Fibroblast of lung (primary cell): Measurements from ENCODE around the gene LYL1. TPM values are rescaled to one million over a fixed set of nuclear protein-coding genes. Genes with fewer than 3 reads are reported as not detected.

ENCODE experiments used
- DNase-seq, 2 donors: peaks; one replicate each; pipeline versions ENCODE4 v3.0.0 to v3.0.0-alpha.2; 2010; ENCODE audit warnings: low read depth in 2 of 2
- H2AFZ ChIP-seq: 2 replicates; pipeline ENCODE4 v1.5.1; 2012; ENCODE audit warnings: low read length, control low read depth, inconsistent platforms
- H3K27ac ChIP-seq: 2 replicates; pipeline ENCODE4 v1.5.1; 2011; ENCODE audit warnings: low read length, control low read depth; ENCODE audit not compliant: insufficient read depth
- H3K27me3 ChIP-seq: 2 replicates; pipeline ENCODE4 v1.5.1; 2011; ENCODE audit warnings: mild to moderate bottlenecking, low read length; ENCODE audit not compliant: control insufficient read depth, insufficient read depth
- H3K36me3 ChIP-seq: 2 replicates; pipeline ENCODE4 v1.5.1; 2011; ENCODE audit warnings: low read length; ENCODE audit not compliant: control insufficient read depth, insufficient read depth
- H3K4me1 ChIP-seq: 2 replicates; pipeline ENCODE4 v1.5.1; 2011; ENCODE audit warnings: low read length; ENCODE audit not compliant: control insufficient read depth, insufficient read depth; ENCODE audit errors: extremely low read depth
- H3K4me2 ChIP-seq: 2 replicates; pipeline ENCODE4 v1.5.1; 2011; ENCODE audit warnings: low read length, control low read depth; ENCODE audit not compliant: insufficient read depth; ENCODE audit errors: extremely low read depth
- H3K4me3 ChIP-seq, 4 experiments: fragments of 200-600 bp in 1 of 4; sonication (generic) in 1 of 4; replicated peaks in 1 of 4; 2 replicates each; pipeline ENCODE4 v1.5.1; 2011 to 2016; ENCODE audit warnings: low read length in 4 of 4, low read depth in 3 of 4, mild to moderate bottlenecking in 3 of 4, control low read depth in 2 of 4, inconsistent platforms in 1 of 4, mixed read lengths in 1 of 4; ENCODE audit not compliant: insufficient read depth in 1 of 4; ENCODE audit errors: control extremely low read depth in 1 of 4
- H3K79me2 ChIP-seq: 2 replicates; pipeline ENCODE4 v1.5.1; 2012; ENCODE audit warnings: mild to moderate bottlenecking, low read length, inconsistent platforms; ENCODE audit not compliant: control insufficient read depth, insufficient read depth
- H3K9ac ChIP-seq: 2 replicates; pipeline ENCODE4 v1.5.1; 2011; ENCODE audit warnings: mild to moderate bottlenecking, low read length, control low read depth; ENCODE audit not compliant: insufficient read depth
- H3K9me3 ChIP-seq: 2 replicates; pipeline ENCODE4 v1.5.1; 2012; ENCODE audit warnings: low read depth, low read length; ENCODE audit not compliant: control insufficient read depth, insufficient read depth
- H4K20me1 ChIP-seq: 2 replicates; pipeline ENCODE4 v1.5.1; 2011; ENCODE audit warnings: low read length; ENCODE audit not compliant: control insufficient read depth, insufficient read depth; ENCODE audit errors: extremely low read depth
- EZH2 ChIP-seq: IDR thresholded peaks from 2 replicates; pipeline ENCODE4 v1.5.1; 2012; ENCODE audit warnings: low read length, control low read depth, mild to moderate bottlenecking; ENCODE audit errors: missing control alignments
- polyA plus RNA-seq, 2 donors: library from polyadenylated mRNA; depleted of rRNA in 1 of 2; stranded (reverse) in 1 of 2; unstranded in 1 of 2; fragments of >200 nt; gene quantifications; 2 replicates each; pipeline ENCODE4 v1.2.1, GENCODE V29; 2011 to 2012; ENCODE audit warnings: missing spikeins in 1 of 2
- total RNA-seq: library from RNA; depleted of rRNA; stranded (reverse); fragments of >200 nt; gene quantifications from 2 replicates; pipeline ENCODE4 v1.2.1, GENCODE V29; 2014
- TF ChIP-seq, protein P1 (sequence below), 2 donors: IDR thresholded peaks in 1 of 2; conservative IDR thresholded peaks in 1 of 2; 1 replicate in 1 of 2; 2 replicates in 1 of 2; pipeline ENCODE4 v1.5.1; 2011 to 2012; ENCODE audit warnings: low read length in 2 of 2, control low read depth in 1 of 2, inconsistent platforms in 1 of 2, low read depth in 1 of 2, mild to moderate bottlenecking in 1 of 2

Gene LYL1
- total and polyA plus RNA-seq, 2 donors (not counting 1 experiment from before 2014, with no cell fraction given): 0.30 to 1.2 TPM

DNA sequence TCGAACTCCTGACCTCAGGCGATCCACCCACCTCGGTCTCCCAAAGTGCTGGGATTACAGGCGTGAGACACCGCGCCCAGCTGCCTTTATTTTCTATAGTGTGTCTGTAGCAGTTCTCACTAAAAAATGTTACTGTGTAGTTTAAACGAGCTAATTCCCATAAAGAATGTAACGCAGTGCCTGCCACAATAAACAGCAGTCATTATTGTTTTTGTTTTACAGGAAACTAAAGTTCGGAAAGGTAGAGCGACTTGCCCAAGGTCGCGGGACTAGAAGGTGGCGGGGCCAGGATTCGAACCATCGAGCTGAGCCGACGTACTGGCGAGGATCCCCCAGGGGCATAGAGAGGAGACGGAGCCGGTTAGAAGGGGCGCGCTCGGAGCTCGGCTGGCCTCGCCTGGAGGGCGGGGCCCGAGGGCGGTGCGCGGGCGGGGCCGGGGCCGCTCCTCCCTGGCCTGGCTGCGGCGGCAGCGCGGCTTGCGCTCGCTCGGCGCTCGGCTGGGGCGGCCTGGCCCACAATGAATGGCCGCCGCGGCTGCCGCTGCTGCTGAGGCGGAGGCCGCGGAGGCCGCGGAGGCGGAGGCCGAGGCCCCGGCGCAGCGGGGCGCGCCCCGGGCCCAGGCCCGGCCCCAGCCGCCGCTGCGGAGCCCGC is 15.2 kb upstream of the LYL1 start, which contains the start of gene NACC1:
TSS of gene NACC1 (plus strand) at position 493 of the 652 bp plus-strand sequence. CDS start 16,944 bp downstream, outside the sequence.
- H3K27ac ChIP-seq: peak within 1 kb of the TSS; percentile 74
- DNase-seq: peak; percentile 84 to 86
- peak within 1 kb of the TSS; percentile 91 for H3K4me2 ChIP-seq
- peaks cover 58% of the 10 kb centered on the region for H3K79me2 ChIP-seq
- H3K9ac ChIP-seq: peak within 1 kb of the TSS; percentile 86
- peak within 1 kb of the TSS; percentile 72 for H2AFZ ChIP-seq
- H3K4me1 ChIP-seq: peaks cover 16% of the 10 kb centered on the region
- TF ChIP-seq EZH2: no peak
- TF ChIP-seq, protein P1, sequence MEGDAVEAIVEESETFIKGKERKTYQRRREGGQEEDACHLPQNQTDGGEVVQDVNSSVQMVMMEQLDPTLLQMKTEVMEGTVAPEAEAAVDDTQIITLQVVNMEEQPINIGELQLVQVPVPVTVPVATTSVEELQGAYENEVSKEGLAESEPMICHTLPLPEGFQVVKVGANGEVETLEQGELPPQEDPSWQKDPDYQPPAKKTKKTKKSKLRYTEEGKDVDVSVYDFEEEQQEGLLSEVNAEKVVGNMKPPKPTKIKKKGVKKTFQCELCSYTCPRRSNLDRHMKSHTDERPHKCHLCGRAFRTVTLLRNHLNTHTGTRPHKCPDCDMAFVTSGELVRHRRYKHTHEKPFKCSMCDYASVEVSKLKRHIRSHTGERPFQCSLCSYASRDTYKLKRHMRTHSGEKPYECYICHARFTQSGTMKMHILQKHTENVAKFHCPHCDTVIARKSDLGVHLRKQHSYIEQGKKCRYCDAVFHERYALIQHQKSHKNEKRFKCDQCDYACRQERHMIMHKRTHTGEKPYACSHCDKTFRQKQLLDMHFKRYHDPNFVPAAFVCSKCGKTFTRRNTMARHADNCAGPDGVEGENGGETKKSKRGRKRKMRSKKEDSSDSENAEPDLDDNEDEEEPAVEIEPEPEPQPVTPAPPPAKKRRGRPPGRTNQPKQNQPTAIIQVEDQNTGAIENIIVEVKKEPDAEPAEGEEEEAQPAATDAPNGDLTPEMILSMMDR (conservative IDR thresholded peaks at IDR 0.05 in 1 of 2, IDR thresholded peaks at IDR 0.05 in 1 of 2; ENCODE audit: low read depth in 1 of 2, low read length in 2 of 2): no peak
- peak within 1 kb of the TSS; percentile 83 to 97 (median 92) for H3K4me3 ChIP-seq
- H4K20me1 ChIP-seq: peaks cover 1% of the 10 kb centered on the region
- H3K27me3 ChIP-seq: no peaks in the 10 kb centered on the region
- no peaks in the 10 kb centered on the region for H3K9me3 ChIP-seq
- H3K36me3 ChIP-seq: peaks cover 4% of the 10 kb centered on the region

DNA sequence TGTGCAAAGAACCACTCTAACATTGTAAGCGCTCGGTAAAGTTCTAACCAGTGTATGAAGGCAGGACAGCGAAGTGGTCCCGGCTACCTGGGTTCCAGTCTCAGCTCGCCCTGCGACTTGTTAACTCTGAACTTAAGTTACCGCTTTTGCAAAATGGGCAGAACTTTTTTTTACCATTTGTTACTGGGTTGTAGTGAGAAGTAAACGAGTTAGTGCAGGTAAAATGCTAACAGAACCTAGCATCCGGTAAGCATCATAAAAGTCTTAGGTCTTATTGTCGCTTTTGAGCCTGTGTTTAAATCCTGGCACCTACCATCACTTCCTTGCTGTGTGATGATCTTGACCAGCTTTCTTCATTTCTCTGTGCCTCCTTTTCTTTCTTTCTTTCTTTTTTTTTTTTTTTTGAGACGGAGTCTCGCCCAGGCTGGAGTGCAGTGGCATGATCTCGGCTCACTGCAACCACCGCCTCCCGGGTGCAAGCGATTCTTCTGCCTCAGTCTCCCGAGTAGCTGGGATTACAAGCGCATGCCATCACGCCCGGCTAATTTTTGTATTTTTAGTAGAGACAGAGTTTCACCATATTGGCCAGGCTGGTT is 14.6 kb upstream of the LYL1 start:
- peak in 1 of 2 donors; percentile 19 for DNase-seq
- H3K27me3 ChIP-seq: no peaks in the 10 kb centered on the region
- peaks cover 52% of the 10 kb centered on the region for H3K79me2 ChIP-seq
- H3K4me3 ChIP-seq: peak overlapping the region; percentile 73 to 97 (median 86)
- peak overlapping the region; percentile 91 for H3K4me2 ChIP-seq
- peaks cover 16% of the 10 kb centered on the region for H3K4me1 ChIP-seq
- H3K9me3 ChIP-seq: no peaks in the 10 kb centered on the region
- H2AFZ ChIP-seq: peak overlapping the region; percentile 0
- no peak for TF ChIP-seq EZH2
- TF ChIP-seq, protein P1 (conservative IDR thresholded peaks at IDR 0.05 in 1 of 2, IDR thresholded peaks at IDR 0.05 in 1 of 2; ENCODE audit: low read depth in 1 of 2, low read length in 2 of 2): no peak
- peaks cover 1% of the 10 kb centered on the region for H4K20me1 ChIP-seq
- H3K27ac ChIP-seq: peak overlapping the region; percentile 75
- H3K9ac ChIP-seq: no peak overlapping the region
- peaks cover 10% of the 10 kb centered on the region for H3K36me3 ChIP-seq

DNA sequence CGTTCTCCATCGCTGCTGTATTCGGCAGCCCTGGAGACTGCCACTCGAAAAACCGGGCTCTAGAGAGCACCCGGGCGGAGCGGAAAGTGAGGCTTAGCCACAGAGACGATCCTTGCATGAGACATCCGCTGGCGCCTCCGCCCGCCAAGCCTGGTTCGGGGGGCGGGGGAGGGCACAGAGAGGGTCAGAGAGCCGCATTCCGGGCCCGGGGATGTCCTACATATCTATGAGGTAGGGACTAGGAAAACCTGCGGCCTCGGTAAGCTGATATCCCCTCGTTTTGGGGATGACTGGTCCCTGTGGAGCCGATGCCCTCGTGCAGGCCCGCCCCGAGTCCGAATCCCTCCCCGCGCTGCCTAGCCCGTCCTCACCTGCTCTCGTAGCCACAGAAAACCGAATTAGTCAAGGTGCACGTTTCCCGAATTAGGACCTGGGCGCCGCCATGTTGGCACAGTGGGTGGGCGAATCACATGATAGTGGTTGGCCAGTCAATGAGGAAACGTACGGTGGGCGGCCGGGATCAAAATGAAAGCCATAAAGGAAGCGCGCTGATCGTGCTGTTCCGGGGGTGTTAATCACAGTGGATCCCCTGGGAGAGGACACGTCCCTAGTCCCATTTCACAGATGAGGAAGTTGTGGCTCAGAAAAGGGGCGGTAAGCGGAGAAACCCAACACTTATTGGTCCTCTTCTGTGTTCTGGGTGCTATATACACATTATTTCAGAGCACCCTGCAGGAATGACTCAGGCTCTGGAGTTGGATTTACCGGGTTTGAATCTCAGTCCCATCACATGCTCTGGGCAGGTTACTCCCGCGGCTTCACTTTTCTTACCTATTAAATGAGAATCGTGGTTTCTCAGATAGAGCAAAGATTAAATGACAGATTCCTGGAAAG is 13.9 kb upstream of the LYL1 start, which contains the start of gene TRMT1:
TSS of gene TRMT1 (minus strand) at position 459 of the 894 bp plus-strand sequence. CDS start at position 118, 341 bp downstream.
- no peaks in the 10 kb centered on the region for H3K27me3 ChIP-seq
- peak within 1 kb of the TSS; percentile 99 for H3K4me2 ChIP-seq
- no peaks in the 10 kb centered on the region for H4K20me1 ChIP-seq
- H3K9ac ChIP-seq: peak within 1 kb of the TSS; percentile 87
- H3K36me3 ChIP-seq: peaks cover 7% of the 10 kb centered on the region
- peak within 1 kb of the TSS; percentile 75 for H3K27ac ChIP-seq
- no peak for TF ChIP-seq EZH2
- TF ChIP-seq, protein P1 (conservative IDR thresholded peaks at IDR 0.05 in 1 of 2, IDR thresholded peaks at IDR 0.05 in 1 of 2; ENCODE audit: low read depth in 1 of 2, low read length in 2 of 2): no peak
- H2AFZ ChIP-seq: peak within 1 kb of the TSS; percentile 79
- peak within 1 kb of the TSS; percentile 73 to 97 (median 86) for H3K4me3 ChIP-seq
- no peaks in the 10 kb centered on the region for H3K9me3 ChIP-seq
- H3K4me1 ChIP-seq: peaks cover 15% of the 10 kb centered on the region
- H3K79me2 ChIP-seq: peaks cover 45% of the 10 kb centered on the region
- peak; percentile 94 for DNase-seq
